HG03095 (cell line): ENCODE results near the gene ZNF394.

Source experiments
- ATAC-seq: cut with Tn5 transposase; IDR thresholded peaks from one replicate; pipeline ENCODE4 v1.9.1; 2021; ENCODE audit warnings: moderate library complexity; ENCODE audit not compliant: unreplicated experiment

Gene ZNF394

DNA sequence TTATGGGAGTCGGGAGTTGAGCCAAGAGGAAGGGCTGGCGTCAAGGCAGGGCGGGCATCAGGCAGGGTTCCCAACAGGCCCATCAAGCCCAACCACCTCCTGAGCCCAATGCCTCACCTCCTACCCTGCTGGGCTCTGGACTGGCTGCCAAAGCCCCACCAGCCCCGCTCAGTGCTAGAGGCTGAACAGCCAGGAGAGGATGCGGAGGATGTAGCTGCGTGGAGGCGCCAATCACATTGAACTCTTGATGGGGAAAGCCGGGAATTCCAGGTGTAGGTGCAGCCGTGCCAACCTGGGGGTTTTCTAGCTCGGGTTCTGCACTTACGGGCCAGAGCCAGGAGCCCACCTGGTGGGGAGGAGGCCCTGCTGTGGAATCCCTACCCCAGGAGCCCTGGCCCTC, 47.0 kb downstream of the ZNF394 start:
- no peak for ATAC-seq

DNA sequence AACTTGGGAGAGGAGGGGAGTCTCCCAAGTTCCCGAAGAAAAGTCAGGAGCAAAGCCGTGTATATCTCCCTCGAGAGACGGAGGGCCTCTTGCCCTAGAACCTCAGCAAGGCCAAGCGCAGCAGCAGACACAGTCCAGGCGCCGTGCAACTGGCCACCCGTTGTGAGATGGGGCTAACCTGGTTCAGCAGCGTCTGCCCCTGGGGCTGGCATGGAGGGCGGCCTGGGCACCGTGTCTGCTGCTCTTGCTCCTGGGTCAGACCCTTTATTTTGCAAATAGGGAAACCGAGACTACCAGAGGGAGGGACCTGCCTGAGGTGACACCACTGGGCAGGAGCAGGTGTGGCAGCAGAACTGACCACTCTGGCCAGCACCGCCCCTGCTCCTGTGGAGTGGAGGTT, 47.5 kb downstream of the ZNF394 start:
- ATAC-seq: no peak

DNA sequence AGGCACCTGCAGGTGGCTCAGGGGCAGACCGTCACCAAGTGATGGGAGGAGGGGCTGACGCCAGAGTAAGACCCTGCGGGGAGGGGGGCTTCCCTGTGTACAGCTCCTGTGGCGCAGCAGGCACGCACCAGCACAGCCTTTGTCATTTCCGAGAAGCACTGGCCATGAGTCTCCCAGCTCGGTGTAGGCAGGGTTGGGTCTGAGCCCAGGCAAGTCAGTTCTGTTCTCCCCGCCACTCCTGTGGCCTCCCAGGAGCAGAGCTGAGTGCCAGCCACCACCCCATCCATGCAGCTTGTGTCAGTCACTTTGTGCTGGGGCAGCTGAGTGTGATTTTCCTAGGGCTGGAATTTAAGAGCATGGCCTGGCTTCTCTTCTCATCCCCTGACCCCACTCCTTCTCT, 48.1 kb downstream of the ZNF394 start:
- no peak for ATAC-seq

DNA sequence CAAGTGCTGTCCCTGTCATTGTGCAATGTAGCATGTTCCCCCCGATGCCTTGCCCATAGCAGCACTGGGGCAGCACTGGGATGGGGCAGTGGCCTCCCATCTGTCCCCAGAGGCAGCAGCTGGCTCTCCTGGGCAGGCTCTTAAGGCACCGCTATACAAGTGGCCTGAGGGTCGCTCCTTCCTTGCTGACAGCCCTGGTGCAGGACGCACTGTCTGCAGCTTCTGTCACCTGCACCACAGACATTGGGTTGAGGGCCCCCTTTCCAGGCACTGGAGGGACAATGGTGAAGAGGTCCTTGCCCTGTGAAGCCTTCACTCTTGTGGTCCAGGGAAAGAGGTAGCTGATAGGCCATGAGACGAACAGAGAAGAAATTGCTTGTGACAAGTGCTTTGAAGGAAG, 50.8 kb downstream of the ZNF394 start:
- ATAC-seq: no peak

DNA sequence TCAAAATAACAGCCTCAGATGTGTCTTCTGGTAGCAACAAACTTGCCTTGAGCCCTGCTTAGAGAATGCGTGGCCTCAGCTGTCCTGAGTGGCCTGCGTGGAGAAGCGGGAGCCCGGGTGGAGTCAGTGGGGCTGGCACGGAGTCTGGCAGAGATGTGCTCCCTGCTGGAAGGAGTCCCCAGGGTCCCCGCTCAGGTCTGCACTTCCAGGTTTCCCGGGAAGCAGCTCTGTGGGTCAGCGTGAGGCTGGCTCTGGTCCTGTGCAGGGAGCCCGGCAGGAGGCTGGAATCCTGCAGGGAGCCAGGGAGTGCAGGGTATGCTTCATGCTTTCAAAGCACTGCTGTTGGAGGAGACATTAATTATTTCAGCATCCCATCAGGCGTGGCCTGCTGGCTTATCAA, 51.2 kb downstream of the ZNF394 start:
- no peak for ATAC-seq

DNA sequence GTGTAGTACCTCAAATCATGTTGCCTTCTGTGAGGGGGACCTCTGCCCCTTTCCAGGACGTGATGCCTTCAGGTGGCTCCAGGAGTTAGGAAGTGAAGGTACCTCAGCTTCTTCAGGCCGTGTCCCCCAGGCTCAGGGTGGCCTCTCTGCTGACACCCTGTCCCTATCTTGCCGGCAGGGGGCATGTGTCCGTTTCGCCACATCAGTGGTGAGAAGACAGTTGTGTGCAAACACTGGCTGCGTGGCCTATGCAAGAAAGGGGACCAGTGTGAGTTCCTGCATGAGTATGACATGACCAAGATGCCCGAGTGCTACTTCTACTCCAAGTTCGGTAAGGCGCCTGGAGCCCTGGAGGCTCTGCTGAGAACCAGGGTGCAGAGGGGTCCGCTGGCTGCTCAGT, 52.1 kb downstream of the ZNF394 start:
- no peak for ATAC-seq

DNA sequence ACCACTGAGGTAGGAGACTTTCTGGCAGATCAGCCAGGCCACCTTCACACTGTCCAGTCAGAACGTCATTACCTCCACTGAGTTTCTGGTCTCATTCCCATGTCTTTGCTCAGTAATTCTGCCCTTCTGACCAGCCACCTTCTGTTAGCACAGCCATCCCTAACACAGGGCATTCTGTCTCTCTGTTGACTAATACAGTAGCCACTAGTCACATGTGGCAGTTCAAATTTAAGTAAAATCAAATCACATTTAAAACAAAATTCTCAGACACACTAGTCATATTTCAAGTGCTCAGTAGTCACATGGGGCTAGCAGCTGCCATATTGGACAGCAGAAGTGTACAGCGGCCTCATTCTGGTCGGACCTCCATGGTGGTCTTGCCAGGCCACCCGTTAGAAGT, 54.0 kb downstream of the ZNF394 start:
- ATAC-seq: no peak
